AG08395 (cell line): ENCODE results near the gene ATXN7L1.
"Not testable (repeated sequence)": the region's sequence is repeated elsewhere in the genome, so short reads cannot be mapped to it uniquely, and the experiment has no call there.

ENCODE experiments used
- DNase-seq: peaks from one replicate; pipeline ENCODE4 v3.0.0; 2012; ENCODE audit warnings: mixed read lengths, low spot score

Gene ATXN7L1

DNA sequence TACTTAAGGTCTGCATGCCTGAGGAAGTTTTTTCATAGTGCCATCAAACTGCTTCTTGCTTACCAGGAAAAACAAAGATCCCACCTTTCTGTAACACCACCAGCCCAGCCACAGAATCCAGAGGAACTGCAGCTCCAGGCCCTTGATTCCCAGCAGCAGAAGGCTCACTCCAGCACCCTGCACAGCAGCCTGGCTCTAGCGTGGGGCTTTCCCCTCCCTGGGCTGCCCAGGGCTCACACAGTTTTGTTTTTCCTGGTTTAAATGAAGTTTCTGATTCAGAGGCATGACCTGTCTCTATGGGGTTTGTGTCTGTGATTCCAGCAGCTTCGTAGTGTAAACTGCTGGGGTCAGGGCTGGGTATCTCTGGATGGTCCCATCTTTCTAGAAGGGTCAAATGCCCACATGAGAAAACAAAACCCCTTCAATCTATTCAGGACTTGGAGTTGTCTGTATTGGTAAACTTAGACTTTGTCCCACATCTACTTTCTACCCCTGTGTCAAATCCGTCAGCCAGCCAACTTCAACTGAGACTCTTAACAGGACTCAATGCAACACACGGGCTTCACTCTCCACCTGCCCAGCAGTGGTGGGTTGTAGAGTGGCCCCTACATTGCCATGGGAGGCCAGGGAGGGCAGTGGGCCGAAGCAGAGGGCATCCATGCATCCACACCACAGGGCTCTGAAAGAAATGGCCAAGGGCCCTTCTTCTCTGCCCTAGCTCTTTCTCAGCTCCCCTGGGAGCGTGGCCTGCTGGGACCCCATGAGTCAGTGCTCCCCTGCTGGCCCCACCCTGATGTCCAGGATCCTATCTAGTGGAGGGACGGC lies 73.6 kb downstream of the ATXN7L1 start:
- DNase-seq = no peak

- no peak for DNase-seq
Measured at GRCh38 chr7:105800849-105801534, 75.4 kb downstream of the ATXN7L1 start.

DNA sequence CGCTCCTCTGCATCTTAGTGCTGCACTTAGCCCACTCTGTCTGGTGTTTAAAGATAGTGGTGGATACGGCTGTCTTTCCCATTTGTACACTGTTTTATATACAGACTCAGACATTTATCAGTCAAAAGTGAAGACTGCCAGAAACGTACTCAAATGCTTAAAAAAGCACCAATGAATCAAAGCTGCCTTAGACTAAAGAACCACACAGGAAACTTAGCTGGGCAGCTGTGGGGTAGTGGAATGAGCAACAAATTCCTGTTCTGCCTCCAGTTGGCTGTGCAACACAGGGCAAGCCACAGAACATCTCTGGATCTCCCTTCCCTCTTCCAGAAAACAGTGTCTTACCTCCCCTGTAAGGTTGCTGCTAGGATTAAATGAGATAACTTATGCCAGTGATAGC lies 76.0 kb downstream of the ATXN7L1 start:
- DNase-seq = peak; percentile 35

- peak; percentile 31 for DNase-seq
Measured at GRCh38 chr7:105799677-105800076, 76.7 kb downstream of the ATXN7L1 start.

DNA sequence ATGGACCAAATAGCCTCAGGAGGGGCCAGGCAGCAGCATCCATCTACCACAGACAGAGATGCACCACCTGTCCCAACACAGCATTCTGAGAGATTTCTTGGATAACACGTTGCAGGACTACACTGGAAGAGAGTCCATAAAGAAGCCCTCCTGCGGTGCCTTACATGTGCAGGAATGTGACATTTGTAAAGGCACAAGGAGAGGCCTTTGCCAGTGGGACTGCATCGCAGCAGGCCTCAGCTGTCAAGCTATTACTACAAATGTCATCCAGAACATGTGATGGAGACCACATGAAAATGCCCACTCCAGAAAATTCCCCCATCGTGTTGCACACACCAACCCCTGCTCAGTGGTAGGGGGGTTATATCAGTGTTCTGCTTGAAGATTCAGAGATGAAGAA lies 77.4 kb downstream of the ATXN7L1 start:
- no peak for DNase-seq

DNA sequence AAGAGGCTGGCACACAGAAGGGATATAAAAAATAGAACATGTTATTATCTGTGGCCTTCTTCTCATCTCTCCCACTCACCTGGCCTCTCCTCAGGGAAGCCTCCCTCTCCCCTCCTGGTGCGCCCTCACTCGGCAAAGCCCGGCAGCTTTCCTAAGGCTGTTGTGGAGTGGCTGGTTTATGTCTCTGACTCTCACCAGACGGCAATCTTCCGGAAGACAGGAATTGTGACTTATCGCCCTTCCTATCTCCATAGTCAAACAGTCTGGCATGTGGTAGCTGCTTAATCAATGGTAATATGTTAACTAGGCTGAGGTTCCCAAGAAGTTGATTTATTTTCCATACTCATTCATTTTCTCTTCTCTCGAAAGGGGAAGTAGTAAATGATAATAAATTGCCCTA lies 78.7 kb downstream of the ATXN7L1 start:
- no peak for DNase-seq

- peak; percentile 49 for DNase-seq
Measured at GRCh38 chr7:105796365-105796764, 80.0 kb downstream of the ATXN7L1 start.

GRCh38 chr7:105794741-105795729 lies 81.4 kb downstream of the ATXN7L1 start:
- peak; percentile 65 for DNase-seq

DNA sequence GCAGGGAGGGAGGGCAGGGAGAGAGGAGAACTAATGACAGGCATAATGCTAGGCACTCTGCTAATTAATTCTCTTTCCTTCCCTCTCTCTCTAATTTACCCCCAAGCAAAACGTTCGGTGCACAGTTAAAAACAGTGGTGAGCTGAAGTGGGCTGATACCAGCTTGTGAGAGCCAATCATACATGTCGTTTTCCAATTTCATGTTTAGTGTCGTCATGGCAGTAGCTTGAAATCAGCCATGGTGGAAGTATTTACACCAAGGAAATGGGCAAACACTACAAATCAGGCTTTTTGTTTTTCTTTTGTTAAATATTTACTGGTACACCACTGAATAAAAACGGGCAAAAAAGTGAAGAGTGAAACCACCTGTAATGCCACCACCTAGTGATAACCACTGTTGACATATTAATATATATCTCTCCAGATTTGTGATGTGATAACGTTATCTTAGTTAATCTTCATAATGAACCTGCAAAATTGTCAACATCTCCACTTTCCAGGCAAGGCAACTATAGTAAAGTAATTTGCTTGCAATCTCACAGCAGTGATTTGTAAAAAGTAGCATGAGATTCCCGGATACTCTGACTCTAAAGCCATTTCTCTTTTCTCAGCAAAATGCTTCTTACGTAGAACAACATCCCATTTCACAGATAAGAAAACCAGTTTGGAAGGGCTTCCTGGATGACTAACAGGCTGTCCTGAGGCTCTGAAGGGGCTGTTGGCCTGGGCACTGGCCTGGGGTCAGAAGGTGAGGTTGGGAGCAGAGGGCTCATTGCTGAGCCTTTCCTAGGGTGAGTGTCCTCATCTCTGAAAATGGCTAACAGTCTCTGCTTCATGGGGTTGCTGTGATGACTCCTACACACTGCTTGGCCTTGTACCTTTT lies 83.7 kb downstream of the ATXN7L1 start:
- no peak for DNase-seq

GRCh38 chr7:105791926-105792325 lies 84.5 kb downstream of the ATXN7L1 start:
- no peak for DNase-seq

GRCh38 chr7:105790996-105791395 lies 85.4 kb downstream of the ATXN7L1 start:
- no peak for DNase-seq

DNA sequence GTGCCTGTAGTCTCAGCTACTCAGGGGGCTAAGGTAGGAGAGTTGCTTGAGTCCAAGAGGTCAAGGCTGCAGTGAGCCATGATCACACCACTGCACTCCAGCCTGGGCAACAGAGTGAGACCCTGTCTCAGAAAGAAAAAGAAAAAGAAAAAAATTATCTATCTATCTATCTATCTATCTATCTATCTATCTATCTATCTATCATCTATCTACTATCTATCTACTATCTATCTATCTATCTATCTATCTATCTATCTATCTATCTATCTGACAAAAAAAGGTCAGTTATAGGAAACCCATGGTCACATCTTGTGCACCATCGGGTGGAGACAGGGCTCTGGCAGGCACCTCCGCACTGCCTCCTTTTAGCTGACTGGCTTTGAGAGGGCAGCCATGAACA lies 85.9 kb downstream of the ATXN7L1 start:
- not testable (repeated sequence) for DNase-seq

DNA sequence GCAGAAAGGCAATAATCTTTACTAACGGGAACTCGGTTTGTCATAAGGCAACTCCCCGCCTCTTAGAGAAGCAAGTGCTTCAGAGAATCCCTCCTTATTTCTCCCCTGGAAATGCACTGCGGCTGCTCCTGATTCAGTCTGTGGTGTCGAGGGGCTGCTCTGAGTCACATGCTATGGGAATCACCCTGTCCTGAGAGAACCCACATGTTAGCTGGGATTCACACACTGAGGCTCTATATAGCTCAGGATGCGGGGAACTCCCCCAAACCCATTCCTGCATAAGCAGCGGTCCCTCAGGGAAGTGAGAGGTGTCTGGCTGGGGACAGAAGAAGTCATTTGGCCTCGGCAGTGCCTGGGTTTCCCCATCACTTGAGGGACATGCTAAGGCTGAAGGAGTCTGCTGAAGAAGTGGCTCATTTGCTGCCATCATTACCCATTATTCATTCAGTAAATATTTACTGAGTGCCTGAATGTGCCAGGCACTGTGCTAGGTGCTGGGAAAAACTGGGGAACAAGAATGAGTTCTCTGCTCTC lies 87.5 kb downstream of the ATXN7L1 start:
- DNase-seq = no peak

DNA sequence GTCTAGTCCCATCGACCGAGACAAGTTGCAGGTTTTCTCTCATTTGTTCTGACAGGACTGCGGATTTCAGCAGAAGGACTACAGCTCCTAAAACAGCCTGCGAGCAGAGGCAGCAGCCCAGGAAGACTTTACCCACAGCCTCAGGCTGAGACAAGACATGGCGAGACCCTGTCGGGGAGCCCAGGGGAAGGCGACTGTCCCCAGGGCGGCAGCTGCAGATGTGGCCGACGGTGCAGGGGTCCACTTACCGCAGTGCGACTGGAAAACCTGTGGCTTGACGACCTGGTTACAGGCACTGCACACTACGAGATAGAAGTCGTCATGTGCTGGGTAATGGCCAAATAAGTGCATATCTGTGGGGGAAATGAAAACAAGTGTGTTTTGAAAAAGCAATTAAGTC lies 88.0 kb downstream of the ATXN7L1 start:
- DNase-seq = no peak

GRCh38 chr7:105787793-105788192 lies 88.6 kb downstream of the ATXN7L1 start:
- no peak for DNase-seq

GRCh38 chr7:105786520-105787470 lies 89.6 kb downstream of the ATXN7L1 start:
- no peak for DNase-seq

DNA sequence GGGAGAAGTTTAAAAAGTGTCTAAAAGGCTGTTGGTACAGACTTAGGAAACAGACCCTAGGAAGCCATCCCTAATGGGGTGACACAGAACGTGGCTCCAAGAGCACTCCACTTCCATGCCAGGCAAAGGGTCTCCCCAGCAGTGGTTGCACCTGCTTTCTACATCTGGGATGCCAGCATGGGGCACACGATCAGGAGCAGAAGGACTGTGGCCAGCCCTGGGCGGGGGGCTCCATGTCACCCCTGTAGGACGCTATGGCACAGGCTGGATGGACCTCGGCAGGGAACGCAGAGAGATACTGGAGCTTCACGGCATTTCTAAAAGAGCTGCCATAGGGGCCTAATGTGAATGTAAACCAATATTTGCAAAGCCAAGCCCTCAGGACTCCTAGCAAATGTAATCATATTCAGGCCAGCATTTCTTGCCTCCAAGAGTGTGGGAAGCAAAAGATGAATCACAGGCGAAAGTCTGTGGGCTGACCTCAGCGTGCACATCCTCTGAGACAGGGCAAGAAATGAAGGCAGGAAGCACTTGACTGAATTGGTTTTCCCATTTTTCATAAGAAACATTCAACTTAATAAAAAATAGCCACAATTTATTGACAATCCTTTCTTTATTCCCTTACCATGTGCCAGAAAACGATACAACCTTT lies 93.9 kb downstream of the ATXN7L1 start:
- peak; percentile 81 for DNase-seq

GRCh38 chr7:105779856-105780780 lies 96.3 kb downstream of the ATXN7L1 start:
- no peak for DNase-seq
